AG04450 (cell line): Measurements from ENCODE around the gene BPHL. TPM values are rescaled to one million over a fixed set of nuclear protein-coding genes. Genes with fewer than 3 reads are reported as not detected.
"Not testable (repeated sequence)": the region's sequence is repeated elsewhere in the genome, so short reads cannot be mapped to it uniquely, and the experiment has no call there.

Experiments
- CTCF ChIA-PET: fragments of 300-600, 350-600 bp; formaldehyde crosslinking; extraction: SDS; loops from one replicate; lab custom pipeline; 2022; ENCODE audit warnings: antibody characterized with exemption, inconsistent platforms; lab: Charles Lee
- POLR2A ChIA-PET: fragments of 350-600 bp; formaldehyde crosslinking; extraction: SDS; loops from one replicate; lab custom pipeline; 2021; ENCODE audit warnings: antibody characterized with exemption, inconsistent platforms; lab: Yijun Ruan, JAX
- DNase-seq: peaks from one replicate; pipeline ENCODE4 v3.0.0-alpha.2; 2011; ENCODE audit warnings: low read depth, low spot score
- H3K27ac ChIP-seq: one replicate; pipeline ENCODE4 v1.5.1; 2012; ENCODE audit warnings: low read depth, low read length, control low read depth
- H3K27me3 ChIP-seq: one replicate; pipeline ENCODE4 v1.6.0; 2012; ENCODE audit warnings: low read length; ENCODE audit not compliant: control insufficient read depth, insufficient read depth
- H3K4me3 ChIP-seq: 2 replicates; pipeline ENCODE4 v1.5.1; 2011; ENCODE audit warnings: mild to moderate bottlenecking, low read depth, low read length, control low read depth
- H3K9me3 ChIP-seq: 2 replicates; pipeline ENCODE4 v1.5.1; 2012; ENCODE audit warnings: low read length; ENCODE audit not compliant: control insufficient read depth, insufficient read depth
- polyA plus RNA-seq: library from polyadenylated mRNA; depleted of rRNA; stranded (reverse); fragments of >200 nt; gene quantifications from 2 replicates; pipeline ENCODE4 v1.2.3, GENCODE V29; 2011
- TF ChIP-seq, protein P1 (sequence below): IDR thresholded peaks from 2 replicates; pipeline ENCODE4 v1.5.1; 2011; ENCODE audit warnings: low read depth, low read length, control low read depth, inconsistent platforms

BPHL gene
- polyA plus RNA-seq, 1 experiment: 24.4 TPM

- POLR2A ChIA-PET: interaction anchor here (0.9 to 1.4 kb wide), 2 partner anchors 25 to 99 kb away, joined by 3 to 6 read pairs; no protein-coding TSS in a partner anchor
- Histone ChIP-seq H3K9me3 (no peaks in the 10 kb centered on the region), H3K4me3 (peak overlapping the region; percentile 71), H3K27ac (no peak overlapping the region), H3K27me3 (no peaks in the 10 kb centered on the region)
- DNase-seq: no peak
- CTCF ChIA-PET: interaction anchor here (0.6 to 3.2 kb wide), 8 partner anchors 27 to 132 kb away, joined by 3 to 24 read pairs (median 6); no protein-coding TSS in a partner anchor
- TF ChIP-seq, protein P1, sequence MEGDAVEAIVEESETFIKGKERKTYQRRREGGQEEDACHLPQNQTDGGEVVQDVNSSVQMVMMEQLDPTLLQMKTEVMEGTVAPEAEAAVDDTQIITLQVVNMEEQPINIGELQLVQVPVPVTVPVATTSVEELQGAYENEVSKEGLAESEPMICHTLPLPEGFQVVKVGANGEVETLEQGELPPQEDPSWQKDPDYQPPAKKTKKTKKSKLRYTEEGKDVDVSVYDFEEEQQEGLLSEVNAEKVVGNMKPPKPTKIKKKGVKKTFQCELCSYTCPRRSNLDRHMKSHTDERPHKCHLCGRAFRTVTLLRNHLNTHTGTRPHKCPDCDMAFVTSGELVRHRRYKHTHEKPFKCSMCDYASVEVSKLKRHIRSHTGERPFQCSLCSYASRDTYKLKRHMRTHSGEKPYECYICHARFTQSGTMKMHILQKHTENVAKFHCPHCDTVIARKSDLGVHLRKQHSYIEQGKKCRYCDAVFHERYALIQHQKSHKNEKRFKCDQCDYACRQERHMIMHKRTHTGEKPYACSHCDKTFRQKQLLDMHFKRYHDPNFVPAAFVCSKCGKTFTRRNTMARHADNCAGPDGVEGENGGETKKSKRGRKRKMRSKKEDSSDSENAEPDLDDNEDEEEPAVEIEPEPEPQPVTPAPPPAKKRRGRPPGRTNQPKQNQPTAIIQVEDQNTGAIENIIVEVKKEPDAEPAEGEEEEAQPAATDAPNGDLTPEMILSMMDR: no peak
Measured at GRCh38 chr6:3163248-3163594, 44.7 kb downstream of the BPHL start.

- DNase-seq: no peak
- no peaks in the 10 kb centered on the region for H3K9me3 ChIP-seq
- ChIA-PET CTCF (interaction anchor here (3.2 kb wide), 1 partner anchor 87 kb away, joined by 24 read pairs; no protein-coding TSS in a partner anchor), POLR2A (no interaction called here)
- TF ChIP-seq, protein P1: no peak
- H3K27ac ChIP-seq: no peak overlapping the region
- no peak overlapping the region for H3K4me3 ChIP-seq
- no peaks in the 10 kb centered on the region for H3K27me3 ChIP-seq
Measured at GRCh38 chr6:3164388-3164787, 45.9 kb downstream of the BPHL start.

GRCh38 chr6:3165631-3166534 is 47.4 kb downstream of the BPHL start:
- Histone ChIP-seq H3K4me3 (no peak overlapping the region), H3K27ac (no peak overlapping the region), H3K27me3 (no peaks in the 10 kb centered on the region), H3K9me3 (no peaks in the 10 kb centered on the region)
- CTCF ChIA-PET: interaction anchor here (0.6 to 1.4 kb wide), 5 partner anchors 9 to 86 kb away, joined by 3 to 7 read pairs (median 3); partner anchors contain the start of gene TUBB2A
- POLR2A ChIA-PET: interaction anchor here (0.7 to 1.1 kb wide), 2 partner anchors 9 to 11 kb away, joined by 4 to 7 read pairs; partner anchors contain the start of gene TUBB2A
- TF ChIP-seq, protein P1: no peak
- no peak for DNase-seq

GRCh38 chr6:3166535-3167225 is 48.2 kb downstream of the BPHL start:
- H3K9me3 ChIP-seq, H3K27me3 ChIP-seq, H3K27ac ChIP-seq, DNase-seq, H3K4me3 ChIP-seq, POLR2A ChIA-PET: not testable (repeated sequence)
- CTCF ChIA-PET: interaction anchor here (1.4 kb wide), 1 partner anchor 10 kb away, joined by 4 read pairs; the partner anchor contains the start of gene TUBB2A

DNA sequence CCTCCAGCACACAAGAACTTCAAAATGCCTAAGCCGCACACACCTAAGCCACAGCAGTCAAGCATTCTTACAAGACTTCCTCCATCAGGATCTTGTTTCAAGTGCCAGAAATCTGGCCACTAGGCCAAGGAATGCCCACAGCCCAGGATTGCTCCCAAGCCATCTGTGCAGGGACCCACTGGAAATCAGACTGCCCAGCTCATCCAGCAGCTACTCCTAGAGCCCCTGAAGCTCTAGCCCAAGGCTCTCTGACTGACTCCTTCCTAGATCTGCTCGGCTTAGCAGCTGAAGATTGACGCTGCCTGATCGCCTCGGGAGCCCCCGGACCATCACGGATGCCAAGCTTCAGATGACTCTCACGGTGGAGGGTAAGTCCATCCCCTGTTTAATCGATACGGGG is 49.5 kb downstream of the BPHL start:
- CTCF ChIA-PET, H3K9me3 ChIP-seq, DNase-seq, H3K27ac ChIP-seq, H3K27me3 ChIP-seq, H3K4me3 ChIP-seq: not testable (repeated sequence)
- POLR2A ChIA-PET: interaction anchor here (0.8 kb wide), 1 partner anchor 79 kb away, joined by 3 read pairs; no protein-coding TSS in a partner anchor

DNA sequence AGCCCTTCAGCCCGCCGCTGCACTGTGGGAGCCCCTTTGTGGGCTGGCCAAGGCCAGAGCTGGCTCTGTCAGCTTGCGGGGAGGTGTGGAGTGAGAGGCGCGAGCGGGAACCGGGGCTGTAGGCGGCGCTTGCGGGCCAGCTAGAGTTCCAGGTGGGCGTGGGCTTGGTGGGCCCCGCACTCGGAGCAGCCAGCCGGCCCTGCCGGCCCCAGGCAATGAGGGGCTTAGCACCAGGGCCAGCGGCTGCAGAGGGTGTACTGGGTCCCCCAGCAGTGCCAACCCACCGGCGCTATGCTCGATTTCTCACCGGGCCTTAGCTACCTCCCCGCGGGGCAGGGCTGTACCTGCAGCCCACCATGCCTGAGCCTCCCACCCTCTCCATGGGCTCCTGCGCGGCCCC is 52.2 kb downstream of the BPHL start:
- H3K4me3 ChIP-seq, H3K27ac ChIP-seq, H3K9me3 ChIP-seq, DNase-seq, H3K27me3 ChIP-seq, POLR2A ChIA-PET, CTCF ChIA-PET: not testable (repeated sequence)

- H3K27me3 ChIP-seq, DNase-seq, H3K27ac ChIP-seq, CTCF ChIA-PET, H3K9me3 ChIP-seq, H3K4me3 ChIP-seq, POLR2A ChIA-PET: not testable (repeated sequence)
Measured at GRCh38 chr6:3171313-3172175, 53.0 kb downstream of the BPHL start.

DNA sequence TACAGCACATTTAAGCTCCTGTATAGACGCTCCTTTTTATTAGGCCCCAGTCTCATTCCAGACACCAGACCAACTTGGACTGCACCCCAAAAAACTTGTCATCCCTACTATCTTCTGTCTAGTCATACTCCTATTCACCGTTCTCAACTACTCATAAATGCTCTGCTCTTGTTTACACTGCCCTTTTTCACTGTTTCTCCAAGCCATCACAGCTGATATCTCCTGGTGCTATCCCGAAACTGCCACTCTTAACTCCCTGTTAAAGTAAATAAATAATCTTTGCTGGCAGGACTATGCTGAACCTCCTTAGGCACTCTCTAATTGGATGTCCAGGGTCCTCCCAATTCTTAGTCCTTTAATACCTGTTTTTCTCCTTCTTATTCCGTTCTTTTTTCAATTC is 54.3 kb downstream of the BPHL start:
- DNase-seq, CTCF ChIA-PET, H3K27me3 ChIP-seq, H3K27ac ChIP-seq, H3K4me3 ChIP-seq, POLR2A ChIA-PET, H3K9me3 ChIP-seq: not testable (repeated sequence)
